WTC11 (cell line): Measurements from ENCODE around the gene SUPT7L. TPM values are rescaled to one million over a fixed set of nuclear protein-coding genes. Genes with fewer than 3 reads are reported as not detected.
"Not testable (repeated sequence)": the region's sequence is repeated elsewhere in the genome, so short reads cannot be mapped to it uniquely, and the experiment has no call there.

Experiments
- ATAC-seq: fragments of 200-7000 bp; cut with Tn5 transposase; 2 replicates; pipeline ENCODE4 v1.10.0; 2021; ENCODE audit warnings: mild to moderate bottlenecking, moderate library complexity
- CTCF ChIA-PET: fragments of 300-600 bp; sonication (Branson Sonifier 250); formaldehyde crosslinking; loops from one replicate; lab custom pipeline; 2021; ENCODE audit warnings: antibody characterized with exemption; lab: Charles Lee
- POLR2A ChIA-PET: fragments of 350-600 bp; sonication (Branson Sonifier 250); formaldehyde crosslinking; loops from one replicate; lab custom pipeline; 2021; ENCODE audit warnings: antibody characterized with exemption; lab: Charles Lee
- DNase-seq: peaks from one replicate; pipeline ENCODE4 v3.0.0; 2021; ENCODE audit warnings: low spot score
- H3K27ac Mint-ChIP-seq: 2 replicates; pipeline ENCODE4 v1.8.0; 2021; ENCODE audit warnings: mixed read lengths
- H3K27me3 Mint-ChIP-seq: 2 replicates; pipeline ENCODE4 v1.8.0; 2021; ENCODE audit warnings: low read depth, mild to moderate bottlenecking, moderate library complexity, mixed read lengths
- H3K36me3 Mint-ChIP-seq: 2 replicates; pipeline ENCODE4 v1.8.0; 2021; ENCODE audit warnings: mixed read lengths
- H3K4me1 Mint-ChIP-seq: 2 replicates; pipeline ENCODE4 v1.8.0; 2022; ENCODE audit warnings: mixed read lengths
- H3K4me3 Mint-ChIP-seq: 2 replicates; pipeline ENCODE4 v1.8.0; 2021; ENCODE audit warnings: mild to moderate bottlenecking, moderate library complexity, mixed read lengths
- H3K9me3 Mint-ChIP-seq: 2 replicates; pipeline ENCODE4 v1.8.0; 2021; ENCODE audit warnings: mixed read lengths
- AFF4 ChIP-seq: sonication (generic); formaldehyde crosslinking; IDR thresholded peaks from 2 replicates; pipeline ENCODE4 v1.8.1; 2023; ENCODE audit warnings: mild to moderate bottlenecking, missing genetic modification reagents, borderline replicate concordance
- ATF3 ChIP-seq: sonication (generic); formaldehyde crosslinking; conservative IDR thresholded peaks from 2 replicates; pipeline ENCODE4 v1.8.1; 2022; ENCODE audit warnings: mild to moderate bottlenecking, missing genetic modification reagents
- CDX4 ChIP-seq: fragments of 250-450 bp; sonication (Bioruptor Pico); IDR thresholded peaks from 2 replicates; pipeline ENCODE4 v1.9.0; 2021; ENCODE audit warnings: moderate library complexity, mild to moderate bottlenecking, inconsistent platforms, borderline replicate concordance
- CTCF ChIP-seq: fragments of 200-600 bp; IDR thresholded peaks from 2 replicates; pipeline ENCODE4 v1.8.0; 2022; ENCODE audit warnings: antibody characterized with exemption
- E2F4 ChIP-seq: sonication (generic); formaldehyde crosslinking; IDR thresholded peaks from 2 replicates; pipeline ENCODE4 v1.8.1; 2022; ENCODE audit warnings: low read depth, mild to moderate bottlenecking, moderate library complexity, missing genetic modification reagents, borderline replicate concordance
- E2F5 ChIP-seq: sonication (generic); formaldehyde crosslinking; IDR thresholded peaks from 2 replicates; pipeline ENCODE4 v1.8.1; 2022; ENCODE audit warnings: mild to moderate bottlenecking, moderate library complexity, missing genetic modification reagents
- ERG ChIP-seq: fragments of 250-450 bp; sonication (Bioruptor Pico); IDR thresholded peaks from 2 replicates; pipeline ENCODE4 v1.8.0; 2021; ENCODE audit warnings: mild to moderate bottlenecking
- FOXP1 ChIP-seq: sonication (generic); formaldehyde crosslinking; IDR thresholded peaks from 2 replicates; pipeline ENCODE4 v1.8.0; 2022; ENCODE audit warnings: missing genetic modification reagents, mild to moderate bottlenecking, moderate library complexity, borderline replicate concordance
- IRF1 ChIP-seq: sonication (generic); formaldehyde crosslinking; IDR thresholded peaks from 2 replicates; pipeline ENCODE4 v1.8.0; 2023; ENCODE audit warnings: missing genetic modification reagents
- NR2C2 ChIP-seq: sonication (generic); formaldehyde crosslinking; IDR thresholded peaks from 2 replicates; pipeline ENCODE4 v1.8.0; 2022; ENCODE audit warnings: mild to moderate bottlenecking, missing genetic modification reagents
- USF1 ChIP-seq: sonication (generic); formaldehyde crosslinking; IDR thresholded peaks from 2 replicates; pipeline ENCODE4 v1.8.0; 2022; ENCODE audit warnings: mild to moderate bottlenecking, missing genetic modification reagents
- ZNF317 ChIP-seq: sonication (generic); formaldehyde crosslinking; IDR thresholded peaks from 2 replicates; pipeline ENCODE4 v1.8.1; 2023; ENCODE audit warnings: low read depth, mild to moderate bottlenecking, moderate library complexity, missing genetic modification reagents, borderline replicate concordance
- ZNF532 ChIP-seq: fragments of 250-450 bp; sonication (Bioruptor Pico); IDR thresholded peaks from 2 replicates; pipeline ENCODE4 v1.9.0; 2021; ENCODE audit warnings: mild to moderate bottlenecking, borderline replicate concordance
- total RNA-seq: library from RNA; stranded (reverse); gene quantifications from 3 replicates; pipeline ENCODE4 v1.2.3, GENCODE V29; 2021

Gene SUPT7L
- total RNA-seq, 1 experiment from 2014 or later = 22.6 TPM

GRCh38 chr2:27636766-27637165 is 26.6 kb downstream of the SUPT7L start:
- CTCF ChIA-PET = no interaction called here
- POLR2A ChIA-PET = no interaction called here
- ATAC-seq (no peak), DNase-seq (no peak)
- no peaks in the 10 kb centered on the region for H3K27me3 Mint-ChIP-seq
- H3K36me3 Mint-ChIP-seq = peaks cover 57% of the 10 kb centered on the region
- no peak overlapping the region for H3K27ac Mint-ChIP-seq
- TF ChIP-seq AFF4 (CRISPR knock-in tag) (no peak), ZNF317 (CRISPR knock-in tag) (no peak), ZNF532 (CRISPR knock-in tag) (no peak)
- H3K4me1 Mint-ChIP-seq = no peaks in the 10 kb centered on the region
- no peak overlapping the region for H3K4me3 Mint-ChIP-seq
- no peaks in the 10 kb centered on the region for H3K9me3 Mint-ChIP-seq

GRCh38 chr2:27634291-27634690 is 29.1 kb downstream of the SUPT7L start:
- no peak overlapping the region for H3K27ac Mint-ChIP-seq
- H3K27me3 Mint-ChIP-seq = no peaks in the 10 kb centered on the region
- POLR2A ChIA-PET = no interaction called here
- CTCF ChIA-PET = no interaction called here
- TF ChIP-seq ERG (CRISPR knock-in tag) (no peak), USF1 (CRISPR knock-in tag) (no peak), CTCF (no peak), ATF3 (CRISPR knock-in tag) (no peak), FOXP1 (CRISPR knock-in tag) (no peak), IRF1 (no peak), CDX4 (no peak), E2F4 (CRISPR knock-in tag) (no peak), NR2C2 (CRISPR knock-in tag) (no peak), E2F5 (CRISPR knock-in tag) (no peak)
- DNase-seq (no peak), ATAC-seq (no peak)
- no peaks in the 10 kb centered on the region for H3K9me3 Mint-ChIP-seq
- H3K36me3 Mint-ChIP-seq = peaks cover 57% of the 10 kb centered on the region
- H3K4me1 Mint-ChIP-seq = peaks cover 4% of the 10 kb centered on the region
- no peak overlapping the region for H3K4me3 Mint-ChIP-seq

GRCh38 chr2:27630257-27630656 is 33.2 kb downstream of the SUPT7L start:
- POLR2A ChIA-PET, CTCF ChIA-PET, DNase-seq, H3K27ac Mint-ChIP-seq, H3K4me1 Mint-ChIP-seq, H3K4me3 Mint-ChIP-seq, H3K9me3 Mint-ChIP-seq, H3K27me3 Mint-ChIP-seq, ATAC-seq: not testable (repeated sequence)
- peaks cover 36% of the 10 kb centered on the region for H3K36me3 Mint-ChIP-seq
